Posterior vena cava (tissue), 2 donors: Measurements from ENCODE around the gene KLHL29. TPM values are rescaled to one million over a fixed set of nuclear protein-coding genes. Genes with fewer than 3 reads are reported as not detected.
"Not testable (repeated sequence)": the region's sequence is repeated elsewhere in the genome, so short reads cannot be mapped to it uniquely, and the experiment has no call there.

Experiments used
- DNase-seq: peaks from one replicate; pipeline ENCODE4 v3.0.0-alpha.2; 2020; ENCODE audit warnings: low spot score
- intact Hi-C, 2 donors: fragments of 100-400 bp; cut with DNase I; formaldehyde crosslinking; loops; one replicate each; pipeline versions ENCODE4 v1.14.1 to v1.14.2; 2022 to 2023
- total RNA-seq, 2 donors: library from RNA; stranded (reverse); fragmentation: NEBNext Ultra II Directional; extraction: Animal tissue kit (Norgen Biotek cat#: 25700); gene quantifications; one replicate each; pipeline ENCODE4 v1.2.1, GENCODE V29; 2021
- donor health status: DM: yes; HTN: yes; CAD: no.
- donor health status: DM: yes; HTN: yes; CAD: no.

KLHL29 gene
- total RNA-seq, 2 donors from 2014 or later = 9.9 to 10.6 TPM

DNA sequence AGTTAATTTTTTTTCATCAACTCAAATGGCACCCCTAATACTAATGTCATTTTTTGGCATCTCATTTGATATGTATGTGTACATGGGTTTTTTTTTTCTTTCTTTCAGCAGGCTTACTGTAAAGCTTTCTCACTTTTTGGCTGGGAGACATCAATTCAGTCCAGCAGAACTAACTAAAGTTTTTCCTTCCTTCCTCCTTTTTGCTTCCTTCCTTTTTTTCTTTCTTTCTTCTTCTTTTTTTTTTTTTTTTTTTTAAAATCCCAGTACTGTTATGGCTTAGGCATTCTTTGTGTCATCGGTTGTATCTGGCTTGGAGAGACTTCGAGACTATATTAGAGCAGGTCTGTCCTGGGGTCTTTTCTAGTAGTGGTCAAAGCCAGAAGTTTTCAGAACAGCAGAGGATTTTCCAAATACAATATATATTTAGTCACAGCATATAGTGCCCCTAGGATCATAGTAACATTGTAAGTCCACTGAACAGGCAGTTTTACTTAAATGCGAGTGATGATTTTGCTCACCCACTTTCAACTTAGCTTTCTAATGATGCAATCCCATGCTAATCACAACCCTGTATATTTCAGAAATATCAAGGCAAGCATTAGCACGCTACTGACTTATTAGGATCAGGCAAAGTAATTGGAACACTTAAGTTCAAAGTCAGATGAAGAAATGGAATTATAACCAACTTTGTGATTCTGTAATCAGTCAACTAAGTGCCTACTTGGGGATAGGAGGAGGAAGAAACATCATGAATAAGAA is 4.0 kb downstream of the KLHL29 start:
- intact Hi-C loops = no loop called here
- DNase-seq = no peak

DNA sequence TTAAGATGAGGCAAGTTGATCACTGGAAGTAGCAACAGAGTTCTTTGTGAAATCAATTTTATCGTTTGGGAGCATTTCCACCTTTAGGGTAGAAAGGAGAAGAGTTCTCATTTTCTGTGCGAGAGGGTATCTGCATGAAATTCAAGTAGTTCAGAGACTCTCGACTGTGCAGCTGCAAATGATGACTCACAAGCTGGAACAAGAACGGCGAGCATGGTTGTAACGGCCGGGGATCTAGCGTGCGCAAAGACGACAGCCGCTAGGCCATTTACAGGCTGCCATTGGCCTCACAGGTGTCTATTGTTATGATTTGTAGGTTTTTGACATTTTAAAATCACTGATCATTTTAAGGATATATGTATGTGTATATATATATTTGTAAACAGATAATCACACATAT is 5.2 kb downstream of the KLHL29 start:
- intact Hi-C loops = no loop called here
- DNase-seq = no peak

DNA sequence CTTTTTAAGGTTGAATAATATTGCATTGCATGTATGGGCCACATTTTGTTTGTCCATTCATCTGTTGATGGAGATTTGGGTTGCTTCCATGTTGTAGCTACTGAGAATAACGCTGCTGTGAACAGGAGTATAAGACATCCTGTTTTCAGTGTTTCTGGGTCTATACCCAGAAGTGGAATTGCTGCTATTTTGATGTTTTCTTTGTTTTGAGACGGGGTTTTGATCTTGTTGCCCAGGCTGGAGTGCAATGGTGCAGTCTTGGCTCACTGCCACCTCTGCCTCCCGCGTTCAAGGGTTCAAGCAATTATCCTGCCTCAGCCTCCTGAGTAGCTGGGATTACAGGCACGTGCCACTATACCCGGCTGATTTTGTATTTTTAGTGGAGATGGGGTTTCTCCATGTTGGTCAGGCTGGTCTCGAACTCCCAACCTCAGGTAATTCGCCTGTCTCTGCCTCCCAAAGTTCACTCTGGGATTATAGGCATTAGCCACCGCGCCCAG is 6.3 kb downstream of the KLHL29 start:
- intact Hi-C loops = not testable (repeated sequence)

DNA sequence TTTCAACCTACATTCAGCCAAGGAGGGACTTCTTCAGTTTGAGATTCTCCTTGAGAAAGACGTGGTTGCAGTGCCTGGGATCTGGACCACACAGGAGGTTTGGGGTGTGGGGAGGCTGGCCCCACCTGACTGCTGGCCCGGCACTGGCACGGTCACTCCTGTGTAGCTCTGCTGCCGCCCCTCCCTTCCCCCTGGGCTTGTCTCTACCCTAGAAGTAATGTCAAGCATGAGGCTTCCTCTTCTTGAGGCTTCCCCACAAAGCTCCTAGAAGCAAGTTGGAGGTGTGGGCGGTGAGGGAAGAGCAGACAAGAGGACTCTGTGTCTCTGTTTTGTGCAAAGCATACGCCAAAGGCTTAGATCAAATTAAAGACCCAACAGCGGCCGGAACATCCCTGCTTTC is 8.7 kb downstream of the KLHL29 start:
- DNase-seq = no peak
- intact Hi-C loops = no loop called here

More for the DNA sequence above, 6.3 kb downstream of the KLHL29 start:
- DNase-seq = not testable (repeated sequence)

DNA sequence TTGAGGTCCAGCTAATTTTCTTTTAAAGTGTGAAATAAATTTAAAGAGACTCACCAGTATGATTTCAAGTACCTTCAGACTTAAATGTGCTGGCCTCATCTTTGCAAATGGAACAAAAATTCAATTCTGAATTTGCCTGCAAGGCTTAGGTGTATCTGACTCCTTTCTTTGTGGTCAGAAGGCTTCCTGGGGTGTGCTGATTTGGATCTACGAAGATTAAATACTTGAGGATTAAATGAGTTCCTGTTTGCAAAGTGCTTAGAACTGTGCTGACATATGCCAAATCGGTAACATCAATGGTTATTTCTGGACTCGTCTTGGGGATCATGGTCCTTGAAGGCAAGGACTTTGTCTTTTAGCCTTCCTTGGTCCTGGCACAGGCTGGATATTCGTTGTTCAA is 9.7 kb downstream of the KLHL29 start:
- no peak for DNase-seq
- intact Hi-C loops = no loop called here

DNA sequence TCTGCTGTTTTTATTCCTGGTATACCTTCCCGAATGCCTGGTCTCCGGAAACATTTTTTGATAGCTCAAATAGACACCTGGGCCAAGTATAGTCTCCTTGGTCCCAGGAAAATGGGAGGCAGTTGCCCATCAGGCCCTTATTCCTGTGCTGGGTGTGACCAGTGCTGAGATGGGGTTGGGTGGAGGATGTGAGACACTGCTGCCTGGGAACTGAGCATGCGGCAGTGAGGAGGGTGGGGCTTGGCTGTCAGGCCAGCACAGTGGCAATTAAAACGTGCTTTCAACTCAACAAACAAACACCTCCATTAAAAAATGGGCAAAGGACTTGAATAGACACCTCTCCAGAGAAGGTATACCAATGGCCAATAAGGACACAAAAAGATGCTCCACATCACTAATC is 12.5 kb downstream of the KLHL29 start:
- intact Hi-C loops = no loop called here
- DNase-seq = no peak

DNA sequence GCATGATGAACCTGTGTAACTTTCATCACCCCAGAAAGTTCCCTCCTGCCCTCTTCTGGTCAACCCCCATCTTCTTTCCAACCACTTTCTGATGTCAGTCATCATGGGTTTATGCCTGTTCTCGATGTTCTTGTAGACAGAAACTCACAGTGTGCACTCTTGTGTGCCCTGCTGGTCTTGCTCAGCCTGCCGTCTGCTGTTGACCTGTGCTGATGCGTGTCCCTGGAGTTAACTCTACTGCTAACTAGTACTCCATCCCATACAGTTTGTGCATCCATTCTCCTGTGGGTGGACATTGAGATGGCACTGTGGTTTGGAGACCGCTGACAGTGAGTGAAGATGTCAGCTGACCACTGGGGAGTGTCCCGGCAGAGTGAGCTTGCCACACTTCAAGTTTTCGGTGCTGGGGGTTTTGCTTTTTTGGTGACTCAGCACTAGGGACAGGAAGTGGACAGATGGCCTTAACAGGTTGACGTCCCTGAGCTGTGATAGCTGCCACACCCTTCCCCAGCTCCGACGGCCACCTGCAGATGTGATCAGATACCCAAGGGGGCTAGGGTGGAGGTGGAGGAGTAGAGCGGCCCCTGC is 14.8 kb downstream of the KLHL29 start:
- intact Hi-C loops = no loop called here
- DNase-seq = no peak

DNA sequence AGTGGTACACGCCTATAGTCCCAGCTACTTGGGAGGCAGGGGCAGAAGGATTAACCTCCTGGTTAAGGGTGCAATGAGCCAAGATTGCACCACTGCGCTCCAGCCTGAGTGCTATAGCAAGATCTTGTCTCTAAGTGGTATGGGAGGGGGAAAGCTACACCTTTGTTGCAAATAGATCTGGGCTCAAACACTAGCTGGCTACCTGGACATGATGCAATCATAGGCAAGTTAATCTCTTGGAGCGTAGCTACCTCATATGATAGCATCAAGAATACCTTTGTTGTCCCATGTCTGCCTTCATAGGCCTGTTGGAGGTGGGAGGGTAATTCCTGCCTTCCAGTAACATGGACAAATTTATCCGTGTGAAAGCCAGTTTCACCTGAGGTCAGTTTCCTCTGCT is 15.7 kb downstream of the KLHL29 start:
- DNase-seq = no peak
- intact Hi-C loops = no loop called here

DNA sequence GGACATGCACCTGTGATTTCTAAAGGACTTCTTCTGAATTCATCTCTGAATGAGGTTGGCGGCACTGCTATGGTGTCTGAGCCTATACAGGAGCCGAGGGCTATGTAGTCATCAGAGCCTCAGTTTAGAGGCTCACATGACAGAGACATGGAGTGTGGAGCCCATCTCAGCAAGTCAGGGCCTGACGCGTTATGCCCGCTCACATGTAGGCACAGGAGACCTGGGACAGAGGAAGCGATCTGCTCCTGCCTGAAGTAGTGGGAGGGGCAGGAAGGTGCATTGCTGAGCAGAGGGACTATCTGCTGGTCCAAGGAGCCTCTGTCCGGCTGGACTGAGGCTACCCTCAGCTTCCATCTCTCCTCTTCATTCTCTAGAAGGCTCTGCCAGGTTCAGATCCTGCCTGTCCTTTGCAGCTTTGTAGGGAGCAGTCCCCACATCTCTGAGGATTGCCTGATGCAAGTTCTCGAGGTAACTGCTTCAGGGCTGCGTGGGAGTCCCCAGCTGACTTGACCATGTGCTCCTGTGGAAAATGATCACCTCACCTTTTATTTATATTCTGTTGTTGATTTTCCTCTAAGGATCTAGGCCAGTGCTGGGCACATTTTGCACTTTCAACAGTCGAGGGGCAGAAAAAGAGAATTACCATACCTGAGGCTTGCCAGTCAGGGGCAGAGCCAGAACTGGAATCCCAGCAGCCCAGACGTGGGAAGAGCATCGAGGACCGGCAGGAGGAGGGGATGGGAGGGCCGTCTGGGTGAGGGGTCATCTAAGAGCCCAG is 16.6 kb downstream of the KLHL29 start:
- intact Hi-C loops = no loop called here
- no peak for DNase-seq

DNA sequence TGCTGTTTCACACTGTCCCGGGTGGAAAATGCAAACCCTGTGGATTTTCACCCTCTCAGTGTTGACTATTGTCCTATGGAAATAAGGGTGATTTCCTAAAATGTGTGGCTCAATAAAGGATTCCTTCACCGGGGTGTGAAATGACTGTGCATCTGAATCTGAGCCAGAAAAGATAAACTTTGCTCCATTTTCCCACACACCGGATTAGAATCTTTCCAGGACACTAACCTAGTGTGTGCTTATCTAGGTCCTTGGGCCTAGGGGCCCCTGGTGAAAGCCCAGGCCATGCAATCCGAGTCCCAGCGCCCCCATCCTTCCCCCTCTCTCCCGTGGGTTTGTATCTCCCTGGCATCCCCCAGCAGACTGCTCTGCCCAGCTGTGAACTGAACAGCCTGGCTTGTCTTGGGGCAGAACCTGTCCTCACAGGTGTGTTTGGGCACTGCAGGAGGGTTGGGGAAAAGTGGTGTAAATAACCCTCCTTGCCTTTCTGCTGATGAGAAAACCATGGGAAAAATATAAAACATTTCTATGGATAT is 17.3 kb downstream of the KLHL29 start:
- intact Hi-C loops = no loop called here
- no peak for DNase-seq

DNA sequence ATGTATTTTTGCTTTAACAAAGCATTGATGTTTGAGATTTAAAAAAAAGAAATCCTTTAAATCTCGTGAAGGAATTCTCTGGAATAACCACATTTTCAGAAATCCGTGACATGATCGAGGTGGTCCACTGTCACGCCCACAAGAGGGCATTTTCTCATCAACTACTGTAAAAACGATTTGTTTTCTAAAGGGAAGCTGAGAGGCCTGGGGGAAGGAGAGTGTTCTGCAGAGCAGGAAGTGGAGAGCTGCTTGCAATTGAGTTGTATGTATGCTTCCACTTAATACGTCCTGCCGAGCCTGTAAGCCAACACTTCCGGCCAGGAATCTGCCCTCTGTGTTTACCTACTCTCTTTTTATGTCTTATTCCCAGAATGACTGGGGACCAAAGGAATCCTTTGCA is 19.4 kb downstream of the KLHL29 start:
- intact Hi-C loops = no loop called here
- DNase-seq = no peak

DNA sequence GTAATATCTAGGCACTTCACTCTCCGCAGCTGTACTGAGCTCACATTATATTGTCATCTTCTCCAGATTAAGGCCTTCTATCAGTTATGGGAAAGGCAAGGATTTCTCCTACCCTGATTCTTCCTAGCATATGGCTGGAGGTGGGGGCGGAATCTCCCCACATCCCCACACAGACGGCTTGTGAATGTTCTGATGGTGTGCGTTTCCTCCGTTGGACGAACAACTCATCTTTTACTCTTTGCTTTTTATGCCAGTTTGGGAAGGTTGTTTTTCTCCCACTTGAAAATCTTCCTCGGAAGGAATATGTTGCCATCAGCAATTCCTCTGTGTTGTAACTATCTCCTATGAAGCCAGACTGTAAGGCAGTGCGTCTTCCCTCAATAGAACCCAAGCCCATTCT is 24.3 kb downstream of the KLHL29 start:
- DNase-seq = no peak
- intact Hi-C loops = no loop called here

DNA sequence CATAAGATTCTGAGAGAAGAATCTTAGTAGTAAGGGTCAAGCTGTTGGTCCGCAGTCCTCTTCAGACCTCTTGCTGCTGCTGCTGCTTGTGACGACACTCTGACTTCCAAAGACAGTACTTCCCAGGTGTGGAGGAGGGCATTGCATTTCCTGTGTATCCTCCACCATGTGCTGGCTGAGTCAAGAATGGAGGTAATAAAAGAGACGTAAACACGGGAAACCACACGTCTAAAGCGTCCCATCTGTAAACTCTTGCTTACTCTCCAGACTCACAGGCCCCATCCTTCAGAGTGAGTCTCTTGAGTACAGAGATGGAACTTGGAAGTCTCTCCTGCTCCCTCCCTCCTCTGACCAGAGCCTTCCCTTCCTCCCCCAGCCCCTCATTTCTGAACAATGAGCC is 25.6 kb downstream of the KLHL29 start:
- intact Hi-C loops = no loop called here
- no peak for DNase-seq

DNA sequence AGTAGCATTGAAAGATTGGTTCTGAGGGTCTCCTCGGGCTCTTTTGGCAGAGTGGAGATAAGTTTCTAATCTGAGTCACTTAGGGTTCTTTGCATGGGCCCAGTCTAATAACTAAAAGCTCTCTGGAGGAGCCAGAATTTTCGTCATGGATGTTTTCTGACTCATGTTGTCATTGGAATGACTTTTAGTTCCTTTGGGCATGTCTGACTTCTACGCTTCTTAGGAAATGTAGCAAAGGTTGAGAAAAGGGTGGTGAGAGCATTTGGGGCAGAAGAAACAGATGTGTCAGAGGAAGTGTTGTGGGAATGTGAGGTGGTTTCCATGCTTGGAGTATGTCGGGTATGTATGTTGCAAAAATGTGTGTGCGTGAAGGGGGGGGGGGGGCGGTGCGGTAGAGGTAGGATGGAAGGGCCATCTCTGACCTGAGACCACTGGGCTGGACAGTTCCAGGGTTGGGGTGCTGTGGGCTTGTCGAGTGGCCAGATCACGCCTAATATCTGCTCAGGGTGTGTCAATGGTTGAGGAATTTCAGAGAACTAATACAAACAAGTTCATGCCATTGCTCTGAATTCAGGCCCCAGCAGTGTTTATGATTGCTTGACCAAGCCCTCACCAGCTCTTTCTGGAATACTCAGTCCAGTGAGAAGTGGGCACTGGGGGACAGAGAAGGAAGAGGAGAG is 26.9 kb downstream of the KLHL29 start:
- intact Hi-C loops = no loop called here
- DNase-seq = no peak

DNA sequence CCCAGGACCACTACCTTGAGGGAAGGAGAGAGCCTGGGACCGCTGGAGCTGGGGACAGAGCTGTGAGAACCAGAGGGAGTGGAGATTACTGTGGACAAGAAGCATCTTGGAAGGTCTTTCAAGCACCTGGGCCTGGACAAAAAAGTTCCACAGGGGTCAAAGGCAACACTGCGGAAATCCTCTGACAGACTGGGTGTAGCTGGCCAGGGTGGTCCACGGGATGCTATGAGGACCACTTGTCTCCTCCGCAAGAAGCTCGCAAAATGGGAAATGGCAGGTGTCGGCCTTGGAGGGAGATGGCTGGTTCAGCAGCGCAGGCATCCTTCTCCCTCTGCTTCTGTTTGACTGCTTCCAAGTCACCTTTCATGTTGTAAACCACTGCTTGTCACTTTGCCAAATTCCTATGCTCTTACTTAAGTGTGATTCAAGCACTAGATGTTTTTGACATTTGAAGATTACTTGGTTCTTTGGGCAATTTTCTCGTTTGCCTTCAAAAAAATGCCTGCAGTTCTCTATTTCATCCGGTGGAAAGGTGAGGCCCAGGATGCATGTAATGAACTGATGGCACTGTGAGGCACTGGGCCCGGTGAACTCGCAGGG is 27.7 kb downstream of the KLHL29 start:
- DNase-seq = no peak
- intact Hi-C loops = no loop called here

DNA sequence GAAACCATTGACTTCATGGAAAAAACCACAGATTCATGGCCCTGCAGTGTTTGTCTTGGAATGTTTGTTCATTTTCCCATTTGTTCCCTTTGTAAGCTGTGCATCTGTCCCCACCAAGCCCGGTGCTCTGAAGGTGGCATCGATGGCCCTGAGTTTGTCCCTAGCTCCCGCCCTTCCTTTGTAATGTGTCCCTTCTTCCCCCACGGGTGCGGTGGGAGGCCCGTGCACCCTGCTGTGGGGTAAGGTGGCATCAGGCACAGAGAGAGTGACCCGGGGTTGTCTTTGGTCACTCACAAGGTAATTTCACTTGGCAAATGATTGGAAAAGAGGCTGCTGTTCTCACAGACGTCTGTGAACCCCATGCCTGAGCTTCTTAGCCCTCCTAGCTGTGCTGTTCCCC is 28.7 kb downstream of the KLHL29 start:
- no peak for DNase-seq
- intact Hi-C loops = no loop called here

DNA sequence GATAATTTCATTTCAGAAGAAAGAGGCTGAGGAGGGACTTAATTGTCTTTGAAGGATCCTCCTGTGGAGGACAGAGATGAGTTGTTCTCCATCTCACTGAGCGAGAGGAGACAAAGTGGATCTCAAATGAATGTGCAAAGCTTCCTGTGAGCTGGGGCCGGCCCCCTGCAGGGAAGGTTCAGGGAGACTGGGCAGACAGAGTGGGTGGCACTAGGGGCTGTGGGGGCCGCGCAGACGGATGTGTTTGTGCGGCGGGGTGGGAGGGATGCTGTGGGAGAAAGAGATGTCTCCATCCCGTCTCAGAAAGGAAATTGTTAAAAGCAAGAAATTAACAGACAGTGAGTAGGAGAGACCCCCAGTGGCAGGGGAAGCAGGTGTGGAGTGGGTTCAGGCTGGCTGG is 29.1 kb downstream of the KLHL29 start:
- no peak for DNase-seq
- intact Hi-C loops = no loop called here

DNA sequence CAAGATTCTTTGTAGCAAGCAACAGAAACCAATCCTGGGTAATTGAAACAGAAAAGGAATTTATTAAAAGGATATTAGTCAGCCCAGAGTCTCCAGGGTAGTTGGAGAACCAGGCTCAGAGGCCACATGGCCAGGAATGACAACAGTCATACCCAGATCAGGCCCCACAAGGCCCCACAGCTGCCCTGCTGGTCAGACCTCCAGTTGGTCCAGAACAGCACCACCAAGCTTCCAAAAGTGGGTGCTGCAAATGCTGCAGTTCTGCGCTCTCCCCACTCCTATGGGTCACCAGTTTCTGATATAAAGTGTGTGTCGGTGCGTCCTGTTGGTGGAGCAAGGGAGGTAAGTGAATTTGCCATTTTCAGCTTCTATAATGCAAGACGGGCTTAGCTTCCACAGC is 29.9 kb downstream of the KLHL29 start:
- DNase-seq = no peak
- intact Hi-C loops = loop anchor here in 1 of 2 donors (1.0 kb wide), 1 partner anchor 30 kb away; the partner anchor contains the start of gene KLHL29

DNA sequence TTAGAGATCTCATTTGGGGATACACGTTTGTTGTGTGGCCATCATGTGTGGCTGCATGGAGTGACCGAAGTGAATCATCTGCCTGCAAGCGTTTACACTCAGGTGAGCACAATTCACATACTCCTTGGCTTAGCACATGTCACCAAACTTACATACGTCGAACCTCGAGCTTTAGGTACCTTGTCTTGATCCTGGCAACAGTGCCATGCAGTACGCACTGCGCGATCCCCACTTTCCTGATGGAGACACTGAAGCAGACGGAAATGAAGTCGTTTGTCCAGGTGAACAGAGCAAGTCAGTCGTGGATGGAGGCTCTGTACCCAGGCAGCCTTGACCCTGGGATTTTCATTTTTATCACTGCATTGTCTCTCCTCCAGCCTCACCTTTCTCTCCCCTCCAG is 32.3 kb downstream of the KLHL29 start:
- no peak for DNase-seq
- intact Hi-C loops = no loop called here
